H1 (cell line): ENCODE data around the gene PRR12. TPM values are rescaled to one million over a fixed set of nuclear protein-coding genes. Genes with fewer than 3 reads are reported as not detected.

ENCODE experiments used
- CHD7 ChIP-seq: fragments of 300-600 bp; sonication (generic); IDR thresholded peaks from 2 replicates; pipeline ENCODE4 v1.7.1; 2012; ENCODE audit warnings: low read length, moderate library complexity, mild to moderate bottlenecking, inconsistent platforms; ENCODE audit not compliant: insufficient replicate concordance
- polyA plus RNA-seq, 7 experiments: library from polyadenylated mRNA; depleted of rRNA in 3 of 7; stranded (reverse) in 5 of 7; unstranded in 2 of 7; fragments of >200 nt in 5 of 7; fragments of 200-250 nt in 2 of 7; gene quantifications; 1 replicate in 5 of 7; 2 replicates in 1 of 7; 4 replicates in 1 of 7; pipeline versions ENCODE4 v1.2.1 to v1.2.3, GENCODE V29; 2011 to 2013; ENCODE audit warnings: missing spikeins in 2 of 7, mixed read lengths in 2 of 7
- total RNA-seq: library from RNA; stranded (reverse); fragmentation: NEBNext Ultra II Directional; extraction: Animal tissue kit (Norgen Biotek cat#: 25700); gene quantifications from 2 replicates; pipeline ENCODE4 v1.2.1, GENCODE V29; 2021

The PRR12 gene
- total and polyA plus RNA-seq, 2 of the 8 experiments (the other 6 are each of a cell fraction or from before 2014, with no cell fraction given), result 2.5 to 59.4 TPM

- TF ChIP-seq CHD7, result no peak
These were observed 18.6 kb downstream of the PRR12 start (continued) for GRCh38 chr19:49609499-49610092.
